Liver (tissue), 3 donors: ENCODE results near the gene KNCN.

ENCODE experiments used
- CTCF ChIP-seq: fragments of 150-350 bp; IDR thresholded peaks from 2 replicates; pipeline ENCODE4 v1.5.1; 2017; ENCODE audit warnings: improper control_type of control experiment, low read depth, low read length; ENCODE audit not compliant: missing input control
- EGR1 ChIP-seq, 2 donors: IDR thresholded peaks; 2 replicates each; pipeline ENCODE4 v1.6.1; 2016 to 2018; ENCODE audit warnings: antibody characterized with exemption in 2 of 2, low read depth in 2 of 2
- GABPA ChIP-seq, 2 donors: IDR thresholded peaks in 1 of 2; conservative IDR thresholded peaks in 1 of 2; 2 replicates each; pipeline ENCODE4 v1.6.1; 2016; ENCODE audit warnings: antibody characterized with exemption in 2 of 2, mild to moderate bottlenecking in 1 of 2, moderate library complexity in 1 of 2
- JUND ChIP-seq, 2 donors: IDR thresholded peaks; 2 replicates each; pipeline ENCODE4 v1.6.1; 2016; ENCODE audit warnings: antibody characterized with exemption in 2 of 2
- RXRA ChIP-seq, 2 donors: IDR thresholded peaks; 2 replicates each; pipeline ENCODE4 v1.6.1; 2017 to 2018; ENCODE audit warnings: antibody characterized with exemption in 2 of 2, mild to moderate bottlenecking in 1 of 2
- TAF1 ChIP-seq: conservative IDR thresholded peaks from 2 replicates; pipeline ENCODE4 v1.6.1; 2016; ENCODE audit warnings: antibody characterized with exemption, mild to moderate bottlenecking
- YY1 ChIP-seq: IDR thresholded peaks from 2 replicates; pipeline ENCODE4 v1.6.1; 2016; ENCODE audit warnings: antibody characterized with exemption, mild to moderate bottlenecking
- donor health status: healthy.
- donor health status: healthy.

GRCh38 chr1:46526013-46526690, 25.3 kb downstream of the KNCN start:
- TF ChIP-seq CTCF (no peak), RXRA (IDR thresholded peaks at IDR 0.05) (no peak), TAF1 (no peak), GABPA (IDR thresholded peaks at IDR 0.05 in 1 of 2, conservative IDR thresholded peaks at IDR 0.05 in 1 of 2) (no peak), JUND (IDR thresholded peaks at IDR 0.05) (no peak), EGR1 (IDR thresholded peaks at IDR 0.05; ENCODE audit: low read depth in 2 of 2) (no peak), YY1 (no peak)
